OCI-LY1 (cell line): Measurements from ENCODE around the gene MRPL40.

ENCODE experiments used
- EZH2 ChIP-seq: fragments of 200-600 bp; sonication (generic), shearing (Covaris generic); IDR thresholded peaks from 2 replicates; pipeline ENCODE4 v1.8.0; 2017; ENCODE audit warnings: borderline replicate concordance, mixed run types, mild to moderate bottlenecking, antibody characterized with exemption, low read length, moderate library complexity, mixed read lengths
- TF ChIP-seq, protein P1 (sequence below): fragments of 200-600 bp; sonication (generic), shearing (Covaris generic); IDR thresholded peaks from 2 replicates; pipeline ENCODE4 v1.5.1; 2017; ENCODE audit warnings: mild to moderate bottlenecking, antibody characterized with exemption, low read length, moderate library complexity, mixed read lengths

DNA sequence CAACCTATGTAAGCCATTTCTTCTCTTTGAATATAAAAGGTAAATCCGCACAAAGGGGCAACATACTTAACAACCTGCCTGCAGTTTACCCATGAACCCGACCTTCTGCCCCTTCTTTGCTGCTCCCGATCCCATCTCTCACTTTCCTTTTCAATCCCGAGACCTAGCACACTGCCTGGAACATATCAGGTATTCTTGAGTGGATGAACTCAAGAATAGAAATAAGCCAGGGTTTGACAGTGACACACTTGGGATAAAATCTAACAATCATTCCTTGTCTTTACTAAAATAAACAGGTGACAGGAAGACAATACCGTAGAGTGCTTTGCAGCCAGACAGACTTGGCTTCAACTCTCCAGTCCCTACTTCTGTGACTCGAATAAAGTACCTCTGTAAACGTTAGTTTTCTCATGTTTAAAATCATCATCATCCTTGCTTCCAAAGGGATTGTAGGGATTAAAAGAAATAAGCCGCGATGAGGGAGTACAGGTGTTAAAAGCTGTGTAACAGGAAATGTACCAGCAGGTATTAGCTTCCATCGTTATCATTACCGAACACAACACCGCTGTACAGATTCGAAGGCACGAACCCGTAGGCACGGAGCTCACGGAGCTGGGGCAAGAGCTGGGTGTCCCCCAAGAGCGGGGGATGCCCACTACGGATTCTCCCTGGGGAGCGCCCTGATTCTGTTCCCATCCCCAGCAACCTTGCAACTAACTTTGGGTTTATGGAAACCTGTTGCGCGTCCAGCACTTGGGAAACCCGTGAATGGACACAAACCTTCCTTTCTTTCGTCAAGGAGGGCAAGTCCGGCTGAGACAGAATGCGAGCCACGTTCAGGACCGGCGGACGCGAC lies 45.9 kb downstream of the MRPL40 start:
- TF ChIP-seq, protein P1, sequence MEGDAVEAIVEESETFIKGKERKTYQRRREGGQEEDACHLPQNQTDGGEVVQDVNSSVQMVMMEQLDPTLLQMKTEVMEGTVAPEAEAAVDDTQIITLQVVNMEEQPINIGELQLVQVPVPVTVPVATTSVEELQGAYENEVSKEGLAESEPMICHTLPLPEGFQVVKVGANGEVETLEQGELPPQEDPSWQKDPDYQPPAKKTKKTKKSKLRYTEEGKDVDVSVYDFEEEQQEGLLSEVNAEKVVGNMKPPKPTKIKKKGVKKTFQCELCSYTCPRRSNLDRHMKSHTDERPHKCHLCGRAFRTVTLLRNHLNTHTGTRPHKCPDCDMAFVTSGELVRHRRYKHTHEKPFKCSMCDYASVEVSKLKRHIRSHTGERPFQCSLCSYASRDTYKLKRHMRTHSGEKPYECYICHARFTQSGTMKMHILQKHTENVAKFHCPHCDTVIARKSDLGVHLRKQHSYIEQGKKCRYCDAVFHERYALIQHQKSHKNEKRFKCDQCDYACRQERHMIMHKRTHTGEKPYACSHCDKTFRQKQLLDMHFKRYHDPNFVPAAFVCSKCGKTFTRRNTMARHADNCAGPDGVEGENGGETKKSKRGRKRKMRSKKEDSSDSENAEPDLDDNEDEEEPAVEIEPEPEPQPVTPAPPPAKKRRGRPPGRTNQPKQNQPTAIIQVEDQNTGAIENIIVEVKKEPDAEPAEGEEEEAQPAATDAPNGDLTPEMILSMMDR: no peak
- TF ChIP-seq EZH2: no peak
